Right renal cortex interstitium (tissue), 3 donors: ENCODE results near the gene SP140. TPM values are rescaled to one million over a fixed set of nuclear protein-coding genes. Genes with fewer than 3 reads are reported as not detected.
"Not testable (repeated sequence)": the region's sequence is repeated elsewhere in the genome, so short reads cannot be mapped to it uniquely, and the experiment has no call there.

Source experiments
- DNase-seq, 3 donors: peaks; one replicate each; pipeline ENCODE4 v3.0.0-alpha.2; 2013; ENCODE audit warnings: low read depth in 3 of 3, low spot score in 2 of 3
- polyA plus RNA-seq, 3 donors: library from polyadenylated mRNA; unstranded; fragments of 120-200 nt; gene quantifications; one replicate each; pipeline ENCODE4 v1.2.1, GENCODE V29; 2013; ENCODE audit not compliant: insufficient read length in 3 of 3

The SP140 gene
- polyA plus RNA-seq, 3 donors, result 0.68 to 0.97 (median 0.74) TPM

GRCh38 chr2:230224458-230224857 is 1.1 kb upstream of the SP140 start:
- DNase-seq, result no peak

GRCh38 chr2:230226051-230226551 is 565 bp downstream of the SP140 start:
- no peak for DNase-seq

- no peak for DNase-seq
These were observed 1.7 kb downstream of the SP140 start for GRCh38 chr2:230227216-230227615.

- DNase-seq, result no peak
These were observed 4.6 kb downstream of the SP140 start for GRCh38 chr2:230230087-230230486.

- DNase-seq, result no peak
These were observed 5.1 kb downstream of the SP140 start for GRCh38 chr2:230230496-230231200.

- no peak for DNase-seq
These were observed 5.7 kb downstream of the SP140 start for GRCh38 chr2:230231251-230231650.

GRCh38 chr2:230234122-230234722 is 8.7 kb downstream of the SP140 start:
- DNase-seq, result no peak

- DNase-seq, result no peak
These were observed 9.3 kb downstream of the SP140 start for GRCh38 chr2:230234845-230235244.

- no peak for DNase-seq
These were observed 18.7 kb downstream of the SP140 start for GRCh38 chr2:230244211-230244610.

GRCh38 chr2:230246206-230246605 is 20.7 kb downstream of the SP140 start:
- no peak for DNase-seq

GRCh38 chr2:230250231-230250630 is 24.7 kb downstream of the SP140 start:
- no peak for DNase-seq

- DNase-seq, result no peak
These were observed 28.8 kb downstream of the SP140 start for GRCh38 chr2:230254152-230254881.

GRCh38 chr2:230256733-230257332 is 31.3 kb downstream of the SP140 start:
- DNase-seq, result no peak

- DNase-seq, result no peak
These were observed 32.9 kb downstream of the SP140 start for GRCh38 chr2:230258483-230258882.

GRCh38 chr2:230262246-230262645 is 36.7 kb downstream of the SP140 start:
- no peak for DNase-seq

- DNase-seq, result not testable (repeated sequence)
These were observed 39.4 kb downstream of the SP140 start for GRCh38 chr2:230264945-230265344.

GRCh38 chr2:230266638-230267037 is 41.1 kb downstream of the SP140 start:
- no peak for DNase-seq

- DNase-seq, result no peak
These were observed 41.5 kb downstream of the SP140 start for GRCh38 chr2:230267059-230267458.

- DNase-seq, result no peak
These were observed 42.0 kb downstream of the SP140 start for GRCh38 chr2:230267556-230267955.

GRCh38 chr2:230268606-230269243 is 43.2 kb downstream of the SP140 start:
- no peak for DNase-seq

- no peak for DNase-seq
These were observed 44.2 kb downstream of the SP140 start for GRCh38 chr2:230269715-230270114.
